ENCODE data around the gene TGM3.

Gene TGM3, protein sequence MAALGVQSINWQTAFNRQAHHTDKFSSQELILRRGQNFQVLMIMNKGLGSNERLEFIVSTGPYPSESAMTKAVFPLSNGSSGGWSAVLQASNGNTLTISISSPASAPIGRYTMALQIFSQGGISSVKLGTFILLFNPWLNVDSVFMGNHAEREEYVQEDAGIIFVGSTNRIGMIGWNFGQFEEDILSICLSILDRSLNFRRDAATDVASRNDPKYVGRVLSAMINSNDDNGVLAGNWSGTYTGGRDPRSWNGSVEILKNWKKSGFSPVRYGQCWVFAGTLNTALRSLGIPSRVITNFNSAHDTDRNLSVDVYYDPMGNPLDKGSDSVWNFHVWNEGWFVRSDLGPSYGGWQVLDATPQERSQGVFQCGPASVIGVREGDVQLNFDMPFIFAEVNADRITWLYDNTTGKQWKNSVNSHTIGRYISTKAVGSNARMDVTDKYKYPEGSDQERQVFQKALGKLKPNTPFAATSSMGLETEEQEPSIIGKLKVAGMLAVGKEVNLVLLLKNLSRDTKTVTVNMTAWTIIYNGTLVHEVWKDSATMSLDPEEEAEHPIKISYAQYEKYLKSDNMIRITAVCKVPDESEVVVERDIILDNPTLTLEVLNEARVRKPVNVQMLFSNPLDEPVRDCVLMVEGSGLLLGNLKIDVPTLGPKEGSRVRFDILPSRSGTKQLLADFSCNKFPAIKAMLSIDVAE

DNA sequence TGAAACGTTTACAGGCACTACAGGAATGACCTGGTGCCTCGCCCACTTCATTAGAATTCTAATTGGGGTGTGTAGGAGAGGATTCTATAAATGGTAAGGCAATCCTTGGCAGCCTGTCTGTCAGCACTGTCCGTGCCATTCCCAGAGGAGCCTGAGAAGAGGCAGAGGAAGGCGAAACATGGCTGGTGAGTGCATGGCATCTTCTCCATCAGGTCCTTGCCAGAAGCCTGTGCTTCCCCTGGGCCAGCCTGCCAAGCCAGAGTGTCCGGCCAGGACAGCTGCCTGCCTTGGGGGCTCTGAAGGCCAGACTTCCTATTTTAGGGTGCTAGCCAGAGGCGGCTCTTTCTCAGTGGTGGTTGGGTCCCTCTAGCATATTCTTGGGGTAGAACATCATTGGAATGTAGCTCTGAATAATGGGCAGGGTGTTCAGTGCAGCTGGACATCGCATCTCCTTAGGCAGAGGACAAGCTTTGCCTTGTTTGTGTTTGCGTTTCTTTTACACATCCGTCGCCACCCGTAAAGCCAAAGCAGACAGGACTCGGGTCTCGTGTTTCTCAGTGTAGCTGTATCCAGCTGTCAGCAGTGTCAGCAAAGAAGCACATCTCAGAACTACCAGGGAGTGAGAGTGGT lies at the start of gene TGM3:
TGM3 (plus strand) TSS at position 116 of the 630 bp plus-strand sequence; CDS start at position 179, 63 bp downstream.
- DNase-seq (ENCODE audit: low read depth) = no peak

- DNase-seq (ENCODE audit: low read depth) = no peak
Measured at GRCh38 chr20:2246069-2246491, 49.7 kb upstream of the TGM3 start.

DNA sequence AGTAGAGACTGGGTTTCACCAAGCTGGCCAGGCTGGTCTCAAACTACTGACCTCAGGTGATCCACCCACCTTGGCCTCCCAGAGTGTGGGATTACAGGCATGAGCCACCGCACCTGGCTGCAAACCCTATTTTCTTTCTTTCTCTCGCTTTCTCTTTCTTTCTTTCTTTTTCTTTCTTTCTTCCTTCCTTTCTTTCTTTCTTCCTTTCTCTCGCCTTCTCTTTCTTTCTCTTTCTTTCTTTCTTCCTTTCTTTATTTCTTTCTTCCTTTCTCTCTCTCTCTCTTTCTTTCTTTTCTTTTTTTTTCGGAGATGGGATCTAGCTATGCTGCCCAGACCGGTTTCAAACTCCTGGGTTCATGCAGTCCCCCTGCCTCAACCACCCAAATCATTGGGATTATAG lies 47.0 kb upstream of the TGM3 start:
- DNase-seq (ENCODE audit: low read depth) = no peak

DNA sequence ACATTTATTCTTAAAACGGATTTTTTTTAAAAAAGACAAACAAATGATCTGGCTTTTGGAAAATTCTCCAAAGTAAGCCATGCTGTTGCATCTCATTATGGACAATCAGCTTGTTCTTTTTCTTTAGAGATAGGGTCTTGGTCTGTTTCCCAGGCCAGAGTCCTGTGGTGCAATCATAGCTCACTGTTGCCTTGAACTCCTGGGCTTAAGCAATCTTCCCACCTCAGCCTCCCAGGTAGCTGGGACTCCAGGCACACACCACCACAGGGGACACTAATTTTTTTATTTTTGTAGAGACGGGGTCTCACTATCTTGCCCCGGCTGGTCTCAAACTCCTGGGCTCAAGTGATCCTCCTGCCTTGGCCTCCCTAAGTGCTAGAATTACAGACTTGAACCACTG lies 45.9 kb upstream of the TGM3 start:
- no peak for DNase-seq (ENCODE audit: low read depth)

- DNase-seq (ENCODE audit: low read depth) = no peak
Measured at GRCh38 chr20:2252419-2252997, 43.3 kb upstream of the TGM3 start.

- no peak for DNase-seq (ENCODE audit: low read depth)
Measured at GRCh38 chr20:2253256-2253655, 42.5 kb upstream of the TGM3 start.

- no peak for DNase-seq (ENCODE audit: low read depth)
Measured at GRCh38 chr20:2254333-2254732, 41.5 kb upstream of the TGM3 start.

DNA sequence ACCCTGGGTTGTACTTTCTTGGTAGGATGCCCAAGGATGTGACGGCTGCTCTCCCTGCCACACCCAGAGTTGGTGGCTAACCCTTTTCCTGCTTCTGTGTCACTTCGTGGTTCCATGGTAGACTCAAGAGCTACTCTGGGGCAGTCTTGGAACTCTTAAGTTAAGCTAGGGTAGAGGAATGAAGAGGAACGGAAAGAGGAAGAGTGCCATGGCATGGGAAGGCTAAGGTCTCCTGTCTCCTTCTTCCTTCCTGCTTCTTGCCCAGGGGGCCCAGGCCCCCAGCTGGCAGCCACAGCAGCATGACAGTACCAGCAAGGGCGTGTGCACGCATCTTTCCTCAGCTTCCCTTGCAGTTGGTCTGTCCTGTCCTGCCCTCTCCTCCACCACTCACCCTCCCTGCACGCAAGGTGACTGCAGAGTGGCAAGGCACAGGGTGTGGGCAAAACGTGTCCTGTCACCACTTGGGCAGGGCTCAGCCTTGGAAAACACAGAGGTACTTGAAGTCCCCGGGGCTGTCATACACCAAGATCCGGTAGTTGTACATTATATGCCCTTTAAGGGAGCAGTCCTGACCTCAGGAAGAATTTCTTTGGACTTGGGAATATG lies 39.8 kb upstream of the TGM3 start:
- no peak for DNase-seq (ENCODE audit: low read depth)

GRCh38 chr20:2259731-2260130 lies 36.1 kb upstream of the TGM3 start:
- DNase-seq (ENCODE audit: low read depth) = no peak

DNA sequence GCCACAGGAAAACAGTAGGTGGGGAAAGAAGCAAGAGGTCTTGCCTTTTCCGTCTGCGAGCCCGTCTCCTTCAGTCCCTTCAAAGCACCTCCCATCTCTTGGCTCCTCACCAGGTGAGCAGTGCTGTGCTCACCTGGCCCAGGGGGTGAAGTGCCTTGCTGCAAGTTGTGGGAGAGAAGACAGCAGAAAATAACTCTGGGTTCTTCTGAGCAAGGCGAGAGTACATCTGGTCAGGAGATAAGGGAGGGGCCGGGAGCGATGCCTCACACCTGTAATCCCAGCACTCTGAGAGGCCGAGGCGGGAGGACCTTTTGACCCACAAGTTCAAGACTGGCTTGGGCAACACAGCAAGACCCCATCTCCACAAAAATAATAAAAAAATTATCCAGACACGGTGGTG lies 35.6 kb upstream of the TGM3 start:
- no peak for DNase-seq (ENCODE audit: low read depth)

DNA sequence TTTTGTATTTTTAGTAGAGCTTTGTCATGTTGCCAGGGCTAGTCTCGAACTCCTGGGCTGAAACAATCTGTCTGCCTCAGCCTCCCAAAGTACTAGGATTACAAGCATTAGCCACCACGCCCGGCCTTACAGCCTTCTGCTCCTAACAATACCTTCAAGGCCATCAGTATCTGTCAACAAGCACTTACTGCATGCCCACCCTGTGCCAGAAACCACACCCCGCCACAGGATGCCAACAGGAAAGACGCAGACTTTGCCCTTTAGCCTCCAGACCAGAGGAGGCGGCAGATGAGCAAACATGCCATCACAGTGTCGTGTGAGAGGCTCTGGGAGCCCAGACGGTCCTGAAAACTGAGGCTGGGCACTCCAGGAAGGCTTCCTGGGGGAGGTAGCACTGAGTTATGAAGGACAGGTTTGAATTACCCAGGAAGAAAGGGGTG lies 34.7 kb upstream of the TGM3 start:
- no peak for DNase-seq (ENCODE audit: low read depth)

DNA sequence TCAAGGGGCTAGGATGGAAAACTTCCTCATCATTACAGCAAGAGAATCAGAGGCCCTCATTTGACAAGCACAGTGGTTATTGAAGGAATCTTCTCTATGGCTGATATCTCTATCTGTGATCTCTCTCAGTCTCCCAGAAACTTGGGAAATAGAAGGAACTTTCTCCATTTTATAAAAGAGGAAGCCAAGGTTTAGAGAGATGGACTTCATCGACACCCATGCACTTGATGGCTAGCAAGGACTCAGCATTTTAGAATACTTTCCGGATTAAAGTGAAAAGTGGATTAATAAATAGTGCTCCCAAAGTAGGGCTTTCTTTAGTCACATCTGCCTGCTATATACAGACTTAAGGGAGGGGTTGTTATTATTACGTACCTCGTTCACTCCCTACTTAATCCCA lies 34.2 kb upstream of the TGM3 start:
- no peak for DNase-seq (ENCODE audit: low read depth)

GRCh38 chr20:2264118-2264517 lies 31.7 kb upstream of the TGM3 start:
- DNase-seq (ENCODE audit: low read depth) = no peak

DNA sequence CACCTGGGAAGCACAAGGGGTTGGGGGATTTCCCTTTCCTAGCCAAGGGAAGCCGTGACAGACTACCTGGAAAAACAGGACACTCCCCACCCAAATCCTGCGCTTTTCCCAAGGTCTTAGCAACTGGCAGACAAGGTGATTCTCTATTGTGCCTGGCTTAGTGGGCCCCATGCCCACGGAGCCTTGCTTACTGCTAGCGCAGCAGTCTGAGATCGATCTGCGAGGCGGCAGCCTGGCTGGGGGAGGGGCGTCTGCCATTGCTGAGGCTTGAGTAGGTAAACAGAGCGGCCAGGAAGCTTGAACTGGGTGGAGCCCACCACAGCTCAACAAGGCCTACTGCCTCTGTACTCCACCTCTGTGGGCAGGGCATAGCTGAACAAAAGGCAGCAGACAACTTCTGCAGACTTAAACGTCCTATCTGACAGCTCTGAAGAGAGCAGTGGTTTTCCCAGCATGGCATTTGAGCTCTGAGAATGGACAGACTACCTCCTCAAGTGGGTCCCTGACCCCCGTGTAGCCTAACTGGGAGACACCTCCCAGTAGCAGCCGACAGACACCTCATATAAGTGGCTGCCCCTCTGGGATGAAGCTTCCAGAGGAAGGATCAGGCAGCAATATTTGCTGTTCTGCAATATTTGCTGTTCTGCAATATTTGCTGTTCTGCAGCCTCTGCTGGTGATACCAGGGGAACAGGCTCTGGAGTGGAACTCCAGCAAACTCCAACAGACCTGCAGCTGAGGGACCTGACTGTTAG lies 31.0 kb upstream of the TGM3 start:
- peak; percentile 6 for DNase-seq (ENCODE audit: low read depth)

GRCh38 chr20:2273634-2274302 lies 22.0 kb upstream of the TGM3 start:
- DNase-seq (ENCODE audit: low read depth) = no peak

DNA sequence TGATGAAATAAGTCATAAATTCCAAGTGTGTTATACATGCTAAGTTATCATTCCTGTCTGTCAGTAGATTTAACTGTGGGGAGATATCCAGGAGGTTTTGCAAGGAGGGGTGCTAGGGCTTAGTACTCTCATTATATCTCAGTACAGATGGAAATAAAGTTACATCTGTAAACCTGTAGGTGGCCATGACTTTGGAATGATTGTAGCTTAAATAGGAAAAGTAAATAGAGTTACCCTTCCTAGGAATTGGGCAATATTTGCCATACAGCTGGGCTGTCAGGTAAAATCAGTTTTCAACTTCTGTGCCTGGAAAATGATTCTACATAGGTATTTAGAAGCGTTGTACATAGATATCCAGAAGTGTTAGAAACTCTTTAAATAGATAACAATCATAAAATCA lies 19.8 kb upstream of the TGM3 start:
- DNase-seq (ENCODE audit: low read depth) = no peak

DNA sequence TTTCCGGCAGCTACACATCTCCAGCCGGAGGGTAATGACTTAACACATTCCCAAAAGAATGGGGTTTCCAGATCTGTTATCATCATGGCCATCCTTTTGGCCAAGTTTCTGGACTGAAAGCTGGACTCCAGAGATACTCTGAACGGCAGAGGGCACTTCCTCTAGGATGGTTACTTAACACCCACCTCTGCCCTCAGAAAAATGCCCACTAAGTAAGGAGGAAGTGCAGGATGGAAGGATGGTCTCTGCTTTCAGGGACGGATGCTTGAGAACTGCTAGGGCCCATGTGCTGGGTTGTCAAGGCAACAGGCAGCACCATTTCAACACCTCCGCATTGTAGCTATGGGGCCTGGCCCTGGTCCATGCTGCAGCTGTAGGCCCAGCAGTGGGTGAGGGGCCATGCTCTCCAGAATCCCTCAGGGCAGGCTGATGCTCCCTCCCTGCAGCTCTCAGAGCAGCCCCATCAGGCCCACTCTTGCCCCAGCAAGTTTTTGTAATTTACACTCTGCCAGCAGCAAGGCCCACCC lies 16.5 kb upstream of the TGM3 start:
- no peak for DNase-seq (ENCODE audit: low read depth)

- no peak for DNase-seq (ENCODE audit: low read depth)
Measured at GRCh38 chr20:2280082-2280481, 15.7 kb upstream of the TGM3 start.

DNA sequence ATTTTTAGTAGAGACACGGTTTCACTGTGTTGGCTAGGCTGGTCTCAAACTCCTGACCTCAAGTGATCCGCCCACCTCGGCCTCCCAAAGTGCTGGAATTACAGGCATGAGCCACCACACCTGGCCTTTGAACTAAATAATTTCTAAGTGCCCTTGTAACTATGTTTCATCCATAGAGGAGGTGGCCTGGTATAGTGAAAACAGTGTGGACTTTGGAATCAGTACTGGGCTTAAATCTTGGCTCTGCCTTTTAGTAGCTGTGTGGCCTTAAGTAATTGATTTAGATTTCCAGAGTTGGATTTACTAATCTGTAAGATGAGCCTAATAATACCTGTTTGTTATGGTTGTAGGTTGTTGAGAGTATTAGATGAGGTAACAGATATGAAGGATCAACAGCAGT lies 14.2 kb upstream of the TGM3 start:
- DNase-seq (ENCODE audit: low read depth) = no peak

- no peak for DNase-seq (ENCODE audit: low read depth)
Measured at GRCh38 chr20:2282181-2282580, 13.6 kb upstream of the TGM3 start.
